ENCODE data around the gene REXO1.

Gene REXO1

DNA sequence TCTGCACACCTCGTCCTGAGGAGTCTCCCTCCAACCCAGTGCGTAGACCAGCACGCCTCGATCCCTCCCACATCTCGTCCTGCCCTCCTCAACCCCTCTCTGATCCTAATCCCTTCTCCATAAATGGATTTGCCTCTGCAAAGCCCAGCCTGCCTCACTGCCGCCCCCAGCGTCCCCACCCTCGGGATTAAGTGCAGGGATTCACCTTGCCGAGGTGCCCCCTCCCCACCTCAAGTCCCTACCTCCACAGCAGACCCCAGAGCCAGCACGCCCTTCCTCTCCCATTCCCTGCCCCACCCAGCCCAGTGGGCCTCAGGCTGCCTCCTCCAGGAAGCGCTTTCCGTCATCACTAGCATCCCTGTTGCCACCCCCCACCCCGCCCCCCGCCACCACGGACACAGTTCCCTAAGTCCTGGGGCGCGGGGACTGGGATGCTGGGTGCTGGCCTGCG, 11.1 kb upstream of the REXO1 start:
- no peak for DNase-seq

DNA sequence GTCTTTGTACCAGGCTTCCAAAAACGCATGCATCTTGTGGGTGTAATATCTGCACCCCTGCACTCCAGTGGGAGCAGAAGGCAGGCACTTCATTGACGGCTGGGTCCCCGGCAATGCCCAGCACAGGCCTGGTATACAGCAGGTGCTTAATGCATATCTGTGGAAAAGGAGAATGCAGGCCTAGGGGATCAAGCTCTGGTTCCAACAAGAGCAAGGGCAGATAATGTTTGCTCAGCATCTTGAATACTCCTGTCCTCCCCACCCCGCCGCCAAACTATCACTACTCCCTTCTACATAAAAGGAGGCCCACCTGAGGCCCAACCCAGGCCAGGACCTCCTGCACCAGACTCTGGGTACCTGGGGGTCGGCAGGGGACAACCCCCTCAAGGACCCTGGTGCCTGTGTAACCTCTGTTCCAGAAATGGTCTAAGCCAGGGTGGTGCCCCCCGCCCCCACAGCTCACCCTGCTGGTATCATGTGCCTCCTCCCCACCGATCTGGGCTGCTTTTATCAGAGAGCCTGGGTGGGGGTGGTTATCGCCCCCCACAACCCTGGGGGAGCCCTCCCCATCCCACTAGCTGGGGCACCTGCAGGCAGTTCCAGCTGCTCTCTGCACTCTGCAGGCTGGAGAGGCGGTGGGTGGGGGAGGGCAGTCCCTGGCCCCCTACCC, 10.3 kb upstream of the REXO1 start:
- no peak for DNase-seq

DNA sequence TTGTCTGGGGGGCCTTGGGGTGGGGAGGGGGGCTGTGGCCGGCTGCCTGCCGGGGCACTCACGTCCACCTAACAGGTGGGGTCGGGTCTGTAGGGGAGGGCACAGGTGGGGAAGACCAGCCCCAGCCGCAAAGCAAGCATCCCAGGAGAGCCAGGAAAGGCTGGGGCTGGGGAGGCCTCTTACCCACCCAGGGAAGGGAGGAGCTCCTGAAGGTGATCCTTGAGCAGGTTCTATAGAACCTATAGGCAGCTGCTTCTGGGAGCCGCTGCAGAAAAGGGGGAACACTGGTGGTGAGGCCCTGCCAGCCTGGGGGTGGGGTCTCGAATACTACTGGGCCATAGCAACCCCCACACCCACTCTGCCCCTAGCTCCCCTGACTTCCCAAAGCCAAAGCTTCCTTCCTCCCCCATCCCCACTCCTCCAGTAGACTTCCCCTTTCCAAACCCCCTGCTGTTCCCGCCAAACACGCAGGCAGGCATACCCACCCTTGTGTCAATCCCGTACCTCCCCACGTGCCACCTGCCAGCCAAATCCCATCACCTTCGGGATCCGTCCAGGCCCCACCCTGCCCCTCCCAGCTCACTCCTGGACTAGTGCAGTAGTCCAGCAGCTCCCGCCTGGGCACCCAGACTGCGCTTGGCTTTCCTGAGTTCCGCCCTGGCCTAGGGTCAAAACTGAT, 9.5 kb upstream of the REXO1 start:
- no peak for DNase-seq

DNA sequence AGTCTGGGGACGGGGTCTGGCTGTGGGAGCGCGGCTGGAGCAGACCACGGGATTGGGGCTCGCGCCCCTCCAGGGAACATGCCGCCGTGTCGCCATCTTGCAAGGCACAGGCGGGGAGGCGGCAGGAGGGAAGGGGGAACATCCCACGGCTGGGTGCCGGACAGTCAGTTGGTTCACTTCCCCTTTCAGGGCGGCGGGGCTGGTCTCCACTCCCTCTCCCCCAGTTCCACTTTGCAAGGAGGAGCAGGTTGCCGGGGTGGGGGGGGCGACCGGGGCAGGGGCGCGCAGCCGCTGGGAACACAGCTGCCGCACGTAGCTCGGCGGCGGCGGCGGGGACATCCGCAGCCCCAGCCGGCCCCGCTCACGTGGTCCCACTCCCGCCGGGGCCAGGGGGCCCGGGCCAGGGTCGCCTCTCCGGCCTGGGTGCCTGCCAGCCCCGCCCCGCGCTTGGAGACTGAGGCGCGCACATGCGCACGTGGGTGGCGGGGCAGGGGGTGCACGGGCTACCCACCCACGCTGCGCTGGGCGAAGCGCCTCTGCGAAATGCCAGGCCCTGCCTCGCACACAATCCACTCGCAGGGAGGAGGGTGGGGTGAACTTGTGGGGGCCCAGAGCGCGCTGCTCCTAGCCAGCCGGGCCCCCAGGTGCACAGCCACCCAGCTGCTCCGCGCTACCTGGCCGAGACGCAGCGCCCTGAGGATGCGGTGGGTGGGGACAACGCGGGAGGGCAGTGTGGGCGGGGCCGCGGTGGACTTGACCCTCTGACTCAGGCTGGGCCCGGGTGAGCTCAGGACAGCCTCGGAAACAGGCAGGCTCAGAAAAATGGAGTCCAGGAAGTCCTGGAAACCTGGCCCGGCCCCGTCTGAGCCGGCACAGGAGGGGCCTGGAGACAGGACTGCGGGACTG, 8.7 kb upstream of the REXO1 start:
- DNase-seq: peak; percentile 89

DNA sequence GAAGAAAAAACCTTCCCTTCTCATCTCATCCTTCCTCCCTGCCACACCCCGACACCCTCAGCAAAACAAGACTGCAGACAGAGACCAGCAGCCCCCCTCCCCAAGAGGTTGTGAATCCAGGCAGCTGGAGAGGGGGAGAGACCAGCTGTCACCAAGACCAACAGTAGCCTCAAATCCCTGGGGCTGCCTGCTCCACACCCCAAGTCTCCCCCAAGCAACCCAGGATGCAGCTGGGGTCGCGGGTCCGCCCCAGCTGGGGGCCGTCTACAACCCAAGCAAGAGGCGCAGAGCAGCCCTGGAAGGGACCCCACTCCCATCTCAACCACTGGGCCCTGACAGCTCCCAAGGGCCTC, 8.0 kb upstream of the REXO1 start:
- no peak for DNase-seq

DNA sequence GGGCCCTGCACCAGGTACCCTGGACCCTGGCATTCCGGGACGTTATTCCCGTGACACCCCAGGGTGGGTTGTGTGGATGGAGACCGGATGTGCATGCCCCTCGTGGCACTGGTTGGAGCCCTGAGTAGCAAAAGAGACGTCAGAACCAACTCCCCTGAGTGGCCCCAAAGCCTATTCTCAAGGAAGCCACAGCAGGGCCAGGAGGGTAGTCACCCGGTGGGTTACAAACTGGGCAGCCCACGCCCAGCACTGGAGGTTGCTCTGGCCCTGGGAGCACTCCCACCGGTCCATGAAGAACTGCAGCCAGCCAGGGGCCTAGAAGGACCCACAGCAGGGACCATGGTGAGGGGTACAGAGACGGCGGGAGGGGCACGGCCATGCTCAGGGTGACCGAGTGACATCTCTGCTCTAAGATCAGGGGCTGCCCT, 7.6 kb upstream of the REXO1 start:
- DNase-seq: peak; percentile 34

DNA sequence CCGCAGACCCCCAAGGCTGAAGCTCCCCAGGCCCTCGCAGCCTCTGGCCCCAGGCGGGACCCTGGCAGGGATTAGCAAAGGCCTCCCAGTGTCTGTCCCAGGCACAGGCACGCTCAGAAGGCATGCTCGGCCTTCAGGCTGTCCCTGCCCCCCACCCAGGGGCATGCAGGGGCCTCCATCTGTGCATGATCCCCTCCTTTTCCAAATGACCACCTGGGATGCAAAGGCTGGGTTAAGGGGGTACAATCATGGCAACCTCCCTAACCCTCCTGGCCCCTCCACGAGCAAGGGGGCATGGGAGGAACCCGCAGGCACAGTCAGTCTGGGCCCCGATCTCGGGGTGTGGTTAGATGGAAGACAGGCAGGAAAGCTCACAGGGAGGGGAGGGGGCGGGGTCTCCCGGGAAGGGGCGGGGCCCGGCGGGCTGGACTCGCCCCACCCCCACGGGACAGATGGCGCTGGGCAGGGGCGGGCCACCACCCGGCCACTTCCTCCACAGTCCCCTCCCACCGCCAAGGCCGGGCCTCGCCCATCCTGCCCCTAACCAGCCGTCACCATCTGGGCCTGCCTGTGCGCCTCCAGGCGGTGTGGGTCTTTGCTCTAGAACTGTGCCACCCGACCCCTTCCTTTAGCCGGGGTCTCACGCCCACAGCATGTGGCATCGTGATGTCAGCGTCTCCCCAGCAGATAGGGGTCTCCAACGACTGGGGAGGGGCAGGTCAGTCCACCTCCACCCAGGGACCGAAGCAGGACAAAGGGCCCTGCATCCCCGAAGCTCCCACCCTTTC, 7.0 kb upstream of the REXO1 start:
- peak; percentile 93 for DNase-seq

DNA sequence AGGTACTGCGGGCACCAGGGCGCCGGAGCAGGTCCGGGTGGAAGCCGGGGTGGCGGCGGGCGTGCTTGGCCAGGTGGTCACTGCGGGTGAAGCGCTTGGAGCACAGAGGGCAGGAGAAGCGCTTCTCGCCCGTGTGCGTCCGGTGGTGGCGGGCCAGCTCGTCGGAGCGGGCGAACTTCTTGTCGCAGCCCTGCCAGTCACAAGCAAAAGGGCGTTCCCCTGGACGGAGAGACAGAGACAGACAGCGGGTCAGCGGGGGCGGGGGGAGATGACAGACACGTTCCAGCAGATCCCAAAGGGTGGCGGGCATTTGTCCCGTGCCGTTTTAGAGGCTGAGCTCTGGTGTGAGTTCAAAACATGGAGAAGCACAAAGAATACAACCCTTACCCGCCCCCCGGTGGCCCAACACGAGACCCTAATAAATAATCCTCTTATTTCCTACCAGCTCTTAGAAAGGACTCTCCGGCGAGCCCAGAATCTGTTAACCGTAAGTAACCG, 6.3 kb upstream of the REXO1 start:
- DNase-seq: no peak

DNA sequence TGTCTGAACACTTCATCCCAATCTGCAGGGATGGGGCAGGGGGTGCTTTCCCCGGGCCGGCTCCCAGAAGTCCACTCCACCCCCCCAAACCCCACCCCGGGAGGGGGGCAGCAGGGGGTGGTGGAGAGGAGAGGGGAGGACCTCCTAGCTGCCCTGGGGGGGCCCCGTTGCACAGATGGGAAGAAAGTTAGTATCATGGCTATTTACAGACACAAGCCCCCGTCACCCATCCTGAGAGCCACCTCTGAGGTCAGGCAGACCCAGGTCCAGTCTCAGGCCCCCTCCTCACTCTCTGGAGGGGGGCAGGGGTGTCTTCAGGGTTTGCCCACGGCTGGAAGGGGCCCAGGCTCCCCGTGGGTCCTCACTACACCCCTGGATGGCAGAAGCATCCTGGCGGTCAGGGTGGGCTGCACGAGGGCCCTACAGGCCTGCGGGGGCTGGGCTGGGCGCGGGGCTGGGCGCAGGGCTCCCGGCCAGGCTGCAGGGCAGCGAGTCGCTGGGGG, 5.8 kb upstream of the REXO1 start:
- DNase-seq: no peak

DNA sequence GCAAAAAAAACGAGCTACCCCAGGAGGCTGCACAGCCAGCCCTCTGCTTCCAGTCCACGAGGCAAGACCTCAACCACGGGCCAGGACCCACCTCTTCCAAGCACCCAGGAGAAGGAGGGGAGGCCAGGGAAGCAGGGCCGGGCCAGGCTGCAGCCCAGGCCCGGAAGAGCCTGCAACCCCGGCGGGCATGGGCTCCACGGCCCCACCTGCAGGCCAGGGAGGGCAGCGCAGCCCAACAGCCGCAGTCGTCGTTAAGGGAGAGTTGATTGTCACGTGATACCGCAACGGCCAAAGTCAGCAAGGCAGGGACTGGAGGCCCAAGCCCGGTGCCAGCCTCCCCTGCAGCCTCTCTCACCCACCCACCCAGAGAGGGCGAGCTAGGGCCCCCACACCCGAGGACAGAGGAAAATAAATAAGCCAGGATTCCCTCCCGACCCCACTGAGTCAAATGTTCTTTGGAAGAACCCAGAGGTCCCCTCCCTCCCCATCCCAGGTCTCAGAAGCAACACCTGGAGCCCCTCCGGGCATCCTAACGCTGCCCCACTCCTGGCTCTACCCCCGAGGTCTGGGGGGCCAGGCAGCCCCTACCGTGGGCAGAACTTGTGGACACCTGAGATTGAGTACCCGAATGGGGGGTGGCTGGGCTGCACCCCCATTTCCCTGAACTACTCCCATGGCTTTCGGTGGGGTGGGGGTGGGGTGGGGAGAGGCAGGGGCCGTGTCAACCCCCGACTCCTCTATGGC, 5.2 kb upstream of the REXO1 start:
- peak; percentile 80 for DNase-seq

DNA sequence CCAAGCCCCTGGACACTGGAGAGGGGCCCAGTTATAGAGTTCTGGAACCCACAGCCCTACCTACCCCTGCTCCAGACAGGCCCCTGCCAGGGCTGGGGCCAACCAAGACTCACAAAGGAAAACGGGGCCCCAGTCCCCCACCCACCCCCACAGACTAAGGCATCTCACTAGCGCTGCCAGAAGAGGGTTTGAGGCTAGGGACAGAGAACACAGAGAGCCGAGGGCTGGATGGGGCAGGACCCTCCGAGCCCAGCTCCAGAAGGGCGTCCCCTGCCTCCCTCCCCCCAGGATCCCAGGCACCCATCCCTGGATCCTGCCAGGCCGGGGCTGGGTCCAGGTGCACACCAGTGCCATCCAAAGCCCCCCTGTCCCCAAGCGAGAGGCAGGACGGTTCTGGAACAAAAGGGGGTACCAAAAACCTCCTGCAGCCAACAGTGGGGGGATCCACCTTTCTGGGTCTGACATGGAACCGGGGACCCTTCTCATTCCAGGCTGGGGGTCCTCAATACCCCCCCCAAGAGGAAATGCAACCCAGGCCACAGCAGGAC, 4.4 kb upstream of the REXO1 start:
- no peak for DNase-seq

DNA sequence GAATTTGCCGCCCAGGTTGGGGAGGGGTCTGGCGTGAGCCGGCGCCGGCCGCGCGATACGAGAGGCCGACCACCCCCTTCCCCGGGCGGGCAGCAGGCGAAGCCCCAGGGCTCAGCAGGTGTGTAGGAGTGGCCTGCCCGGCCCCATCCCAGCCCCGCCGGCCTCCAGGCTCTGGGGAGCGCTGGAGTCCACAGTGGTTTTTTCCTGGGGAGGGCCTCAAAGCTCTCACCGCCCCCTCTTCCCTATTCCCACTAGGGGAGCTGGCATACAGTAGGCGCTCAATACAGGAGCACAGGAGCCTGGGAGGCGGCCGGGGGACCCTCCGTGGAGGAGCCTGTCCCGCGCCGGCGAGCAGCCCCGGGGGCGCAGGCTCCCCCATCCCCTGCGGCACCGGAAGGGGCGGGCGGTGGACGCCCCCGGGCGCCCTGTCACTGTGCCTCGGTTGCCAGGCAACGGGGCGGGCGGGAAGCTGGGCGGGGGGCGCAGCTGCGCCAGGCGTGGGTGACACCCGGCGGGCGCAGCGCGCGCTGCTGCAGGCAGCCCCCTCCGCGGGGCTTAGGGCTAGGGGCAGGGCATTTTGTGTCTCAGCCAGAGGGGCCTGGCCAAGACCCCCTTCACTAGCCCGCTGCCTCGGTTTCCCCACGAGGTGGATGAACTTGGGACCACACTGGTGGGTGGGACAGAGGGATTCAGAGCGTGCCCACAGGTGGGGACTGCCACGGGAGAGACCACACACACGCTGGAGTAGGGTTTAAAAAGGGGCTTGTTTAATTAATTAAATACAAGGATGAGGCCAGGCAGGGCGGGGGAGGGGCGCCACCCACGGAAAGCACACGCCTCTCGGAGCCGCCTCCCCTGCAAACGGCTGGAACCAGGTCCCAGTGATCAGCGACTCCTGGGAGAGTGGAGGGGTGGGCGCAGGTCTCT, 3.6 kb upstream of the REXO1 start:
- no peak for DNase-seq

DNA sequence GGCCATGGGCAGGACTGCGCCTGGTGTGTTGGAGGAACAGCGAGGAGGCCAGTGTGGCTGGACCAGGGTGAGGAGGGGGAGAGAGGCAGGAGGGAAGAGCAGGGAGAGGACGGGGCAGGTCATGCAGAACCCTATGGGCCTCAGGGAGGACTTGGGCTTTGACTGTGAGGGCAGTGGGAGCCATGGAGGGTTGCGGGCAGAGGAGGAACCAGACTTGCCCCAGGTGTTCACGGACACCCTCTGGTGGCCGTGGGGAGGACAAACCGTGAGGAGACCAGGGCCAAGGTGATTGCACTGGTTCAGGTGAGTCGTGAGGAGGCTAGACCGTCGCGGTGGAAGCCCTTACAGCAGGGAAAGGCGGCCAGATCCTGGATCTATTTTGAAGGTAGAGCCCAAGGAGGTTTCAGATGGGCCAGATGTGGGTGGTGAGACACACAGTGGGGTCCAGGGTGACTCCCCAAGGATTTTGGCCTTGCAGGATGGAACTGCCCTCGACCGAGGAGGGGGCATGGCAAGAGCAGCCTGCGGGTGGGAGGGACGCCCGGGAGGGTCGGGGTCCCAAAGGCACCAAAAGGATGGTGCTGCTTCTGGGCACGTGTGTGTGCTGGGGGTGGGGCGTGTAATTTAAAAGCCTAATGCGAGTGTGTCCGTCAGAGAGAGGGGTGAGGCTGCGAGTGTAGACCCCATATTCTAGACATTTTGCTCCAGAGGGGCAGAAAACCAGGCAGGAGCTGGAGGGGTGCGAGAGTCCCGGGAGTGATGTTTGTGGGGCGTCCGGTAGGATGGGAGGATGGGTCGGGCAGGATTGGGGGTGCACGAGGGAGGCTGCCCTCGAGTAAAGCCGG, 2.7 kb upstream of the REXO1 start:
- DNase-seq: no peak

DNA sequence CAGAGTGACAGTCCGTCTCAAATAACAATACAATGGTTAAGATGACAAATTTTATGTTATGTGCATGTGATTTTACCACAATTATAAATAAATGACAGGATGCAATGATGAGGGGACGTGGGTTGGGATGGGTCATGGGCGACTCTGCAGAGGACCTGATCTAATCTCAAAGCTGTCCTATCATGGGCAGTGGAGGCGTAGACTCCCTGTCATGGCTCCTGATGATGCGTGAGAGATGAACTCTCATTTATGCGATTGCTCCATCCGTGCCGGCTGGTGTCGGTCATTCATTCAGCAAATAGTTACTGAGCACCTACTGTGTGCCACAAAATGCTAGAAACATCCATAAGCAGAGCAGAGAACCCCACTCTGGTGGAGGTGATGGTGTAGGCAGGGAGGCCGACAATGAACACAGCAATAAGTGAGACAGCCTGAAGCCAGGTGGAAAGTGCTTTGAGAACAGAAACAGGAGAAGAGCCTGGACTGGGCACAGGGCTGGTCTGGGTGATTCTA, 1.7 kb upstream of the REXO1 start:
- DNase-seq: no peak

DNA sequence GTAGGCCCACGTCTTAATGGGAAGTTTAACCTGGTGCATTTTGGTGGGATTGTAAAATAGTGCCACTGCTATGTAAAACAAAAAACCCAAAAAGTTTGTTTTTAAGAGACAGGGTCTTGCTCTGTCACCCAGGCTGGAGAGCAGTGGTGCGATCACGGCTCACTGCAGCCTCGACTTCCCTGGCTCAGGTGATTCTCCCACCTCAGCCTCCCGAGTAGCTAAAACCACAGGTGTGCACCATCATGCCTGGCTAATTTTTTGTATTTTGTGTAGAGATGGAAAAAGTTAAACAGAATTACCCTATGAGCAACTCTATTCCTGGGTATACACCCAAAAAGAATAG, 820 bp upstream of the REXO1 start:
- DNase-seq: no peak

DNA sequence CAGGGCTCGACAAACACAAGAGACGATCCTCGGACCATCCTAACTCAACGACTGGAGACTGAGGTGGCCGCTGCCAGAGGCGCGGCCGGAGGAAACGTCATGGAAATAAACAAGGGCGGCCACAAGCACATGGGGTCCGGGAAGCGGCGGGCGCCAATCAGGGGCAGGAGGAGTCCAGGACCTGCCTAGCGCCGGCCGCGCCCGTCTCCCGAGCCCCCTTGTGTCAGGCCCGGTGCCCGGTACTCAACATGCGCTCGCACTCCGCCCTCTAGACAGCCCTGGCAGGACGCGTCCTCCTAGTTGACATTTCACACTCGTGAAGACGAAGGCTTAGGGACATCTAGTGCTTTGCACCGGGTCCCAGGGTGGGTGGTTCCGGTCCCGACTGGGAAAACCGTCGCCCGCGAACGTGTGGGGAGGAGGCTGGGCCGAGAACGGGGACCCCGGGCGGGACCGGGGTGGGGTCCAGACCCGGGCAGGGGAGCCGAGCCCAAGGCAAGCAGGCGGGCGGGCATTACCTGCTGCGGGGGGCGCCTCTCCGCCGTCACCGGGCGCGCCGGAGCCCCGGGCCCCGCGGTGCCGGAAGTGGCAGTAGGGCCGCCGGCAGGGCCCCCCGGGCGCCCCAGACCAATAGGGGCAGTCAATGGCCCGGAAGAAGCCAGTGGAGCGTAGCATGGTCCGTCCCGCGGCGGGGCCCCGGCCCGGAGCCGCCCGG, 442 bp downstream of the REXO1 start:
- peak; percentile 54 for DNase-seq

DNA sequence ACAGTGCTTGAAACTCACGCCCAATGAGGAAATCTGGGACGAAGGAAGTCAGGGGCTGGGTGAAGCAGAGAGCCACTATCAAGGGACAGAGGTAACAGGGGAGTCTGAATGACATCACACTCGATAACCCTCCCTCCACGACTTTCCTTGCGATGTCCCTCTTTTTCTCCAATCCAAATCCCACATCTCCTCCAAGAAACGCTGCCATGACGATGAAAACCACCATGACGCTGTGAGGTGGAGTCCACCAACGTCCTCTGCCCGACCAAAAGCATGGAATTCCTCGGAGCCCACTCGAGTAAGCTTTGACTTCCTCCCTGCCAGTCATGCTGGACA, 967 bp downstream of the REXO1 start:
- no peak for DNase-seq

DNA sequence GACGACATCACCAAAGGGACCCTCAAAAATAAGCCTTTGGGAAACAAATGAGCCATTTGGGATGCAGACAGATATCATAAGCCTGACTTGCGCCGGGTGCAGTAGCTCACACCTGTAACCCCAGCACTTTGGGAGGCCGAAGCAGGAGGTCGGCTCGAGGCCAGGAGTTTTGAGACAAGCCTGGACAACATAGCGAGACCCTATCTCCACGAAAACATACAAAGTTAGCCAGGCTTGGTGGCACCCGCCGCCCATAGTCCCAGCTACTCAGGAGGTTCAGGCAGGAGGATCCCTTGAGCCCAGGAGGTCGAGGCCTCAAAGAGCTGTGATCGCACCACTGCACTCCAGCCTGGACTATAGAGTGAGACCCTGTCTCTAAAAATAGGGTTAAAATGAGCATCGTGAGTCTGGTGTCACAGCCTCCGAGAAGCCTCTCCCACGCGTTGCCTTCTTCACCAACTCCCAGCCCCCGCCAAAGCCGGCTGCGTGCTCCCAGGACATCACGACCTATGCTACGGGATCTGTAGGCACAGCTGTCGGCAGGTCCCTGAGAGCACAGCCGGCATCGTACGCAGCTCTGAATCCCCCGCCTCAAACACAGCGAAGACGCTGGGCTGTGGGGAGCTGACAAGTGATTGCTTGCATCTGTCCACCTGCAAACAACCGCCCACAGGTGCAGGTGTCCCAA, 1.6 kb downstream of the REXO1 start:
- no peak for DNase-seq

Measured in EL (cell line).